Prostate gland (tissue), 2 donors: ENCODE results near the gene HTN3.

Source experiments
- CTCF ChIP-seq, 4 experiments: fragments of 200-600 bp in 2 of 4; fragments of 450-650 bp in 2 of 4; sonication (generic) in 2 of 4; IDR thresholded peaks; 1 replicate in 3 of 4; 2 replicates in 1 of 4; pipeline ENCODE4 v1.5.1; 2016 to 2019; ENCODE audit warnings: antibody characterized with exemption in 4 of 4, mild to moderate bottlenecking in 2 of 4, moderate library complexity in 2 of 4
- POLR2AphosphoS5 ChIP-seq: sonication (generic); formaldehyde crosslinking; IDR thresholded peaks from one replicate; pipeline ENCODE4 v1.6.1; 2017; ENCODE audit warnings: antibody characterized with exemption

DNA sequence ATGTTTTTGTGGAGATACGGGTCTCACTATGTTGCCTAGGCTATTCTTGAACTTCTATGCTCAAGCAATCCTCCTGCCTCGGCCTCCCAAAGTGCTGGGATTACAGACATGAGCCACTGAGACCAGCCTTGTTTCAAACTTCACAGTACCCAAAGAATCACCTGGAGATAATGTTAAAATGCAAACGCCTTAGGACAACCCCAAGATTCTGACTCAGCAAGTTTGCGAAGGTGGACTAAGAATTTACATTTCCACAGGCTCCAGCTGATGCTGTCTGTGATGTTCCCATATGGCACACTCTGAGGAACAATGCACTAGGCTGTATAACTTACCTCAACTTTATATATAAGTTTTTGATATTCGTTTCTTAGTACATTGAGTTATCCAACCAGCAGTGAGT is 33.5 kb upstream of the HTN3 start:
- TF ChIP-seq POLR2AphosphoS5 (no peak), CTCF (IDR thresholded peaks at IDR 0.05) (no peak)
